Measurements from ENCODE around the gene CCDC197.

Gene CCDC197

DNA sequence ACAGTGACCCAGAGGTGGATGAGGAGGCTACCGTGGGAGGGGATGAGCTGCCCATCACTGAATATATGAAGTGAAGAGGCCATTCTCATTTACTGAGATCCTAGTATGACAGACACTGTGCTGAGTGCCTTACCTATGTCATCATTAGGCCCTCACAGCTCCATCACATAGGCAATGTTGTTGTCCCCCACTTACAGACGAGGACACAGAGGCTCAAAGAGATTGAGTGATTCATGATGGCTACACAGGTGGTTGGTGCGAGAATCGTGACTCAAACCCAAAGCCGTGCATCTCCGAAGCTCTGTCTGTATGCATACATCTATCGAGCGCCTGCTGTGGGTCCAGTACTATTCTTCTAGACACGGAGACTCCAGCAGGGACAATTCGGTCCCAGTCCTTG, 5.9 kb upstream of the CCDC197 start:
- Histone ChIP-seq H3K27me3 (ENCODE audit: insufficient read depth, poor library complexity, severe bottlenecking) (no peaks in the 10 kb centered on the region), H3K4me1 (ENCODE audit: insufficient read depth, poor library complexity, severe bottlenecking) (peaks cover 15% of the 10 kb centered on the region), H3K36me3 (ENCODE audit: low read depth) (no peaks in the 10 kb centered on the region), H3K9me3 (ENCODE audit: severe bottlenecking) (no peaks in the 10 kb centered on the region), H3K27ac (ENCODE audit: poor library complexity, severe bottlenecking) (no peak overlapping the region), H3K4me3 (ENCODE audit: severe bottlenecking) (no peak overlapping the region)
- TF ChIP-seq, protein P1, sequence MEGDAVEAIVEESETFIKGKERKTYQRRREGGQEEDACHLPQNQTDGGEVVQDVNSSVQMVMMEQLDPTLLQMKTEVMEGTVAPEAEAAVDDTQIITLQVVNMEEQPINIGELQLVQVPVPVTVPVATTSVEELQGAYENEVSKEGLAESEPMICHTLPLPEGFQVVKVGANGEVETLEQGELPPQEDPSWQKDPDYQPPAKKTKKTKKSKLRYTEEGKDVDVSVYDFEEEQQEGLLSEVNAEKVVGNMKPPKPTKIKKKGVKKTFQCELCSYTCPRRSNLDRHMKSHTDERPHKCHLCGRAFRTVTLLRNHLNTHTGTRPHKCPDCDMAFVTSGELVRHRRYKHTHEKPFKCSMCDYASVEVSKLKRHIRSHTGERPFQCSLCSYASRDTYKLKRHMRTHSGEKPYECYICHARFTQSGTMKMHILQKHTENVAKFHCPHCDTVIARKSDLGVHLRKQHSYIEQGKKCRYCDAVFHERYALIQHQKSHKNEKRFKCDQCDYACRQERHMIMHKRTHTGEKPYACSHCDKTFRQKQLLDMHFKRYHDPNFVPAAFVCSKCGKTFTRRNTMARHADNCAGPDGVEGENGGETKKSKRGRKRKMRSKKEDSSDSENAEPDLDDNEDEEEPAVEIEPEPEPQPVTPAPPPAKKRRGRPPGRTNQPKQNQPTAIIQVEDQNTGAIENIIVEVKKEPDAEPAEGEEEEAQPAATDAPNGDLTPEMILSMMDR (IDR thresholded peaks at IDR 0.05; ENCODE audit: poor library complexity, severe bottlenecking) = no peak
- ATAC-seq (ENCODE audit: low read depth) = no peak
- DNase-seq (ENCODE audit: low spot score) = peak; percentile 47

DNA sequence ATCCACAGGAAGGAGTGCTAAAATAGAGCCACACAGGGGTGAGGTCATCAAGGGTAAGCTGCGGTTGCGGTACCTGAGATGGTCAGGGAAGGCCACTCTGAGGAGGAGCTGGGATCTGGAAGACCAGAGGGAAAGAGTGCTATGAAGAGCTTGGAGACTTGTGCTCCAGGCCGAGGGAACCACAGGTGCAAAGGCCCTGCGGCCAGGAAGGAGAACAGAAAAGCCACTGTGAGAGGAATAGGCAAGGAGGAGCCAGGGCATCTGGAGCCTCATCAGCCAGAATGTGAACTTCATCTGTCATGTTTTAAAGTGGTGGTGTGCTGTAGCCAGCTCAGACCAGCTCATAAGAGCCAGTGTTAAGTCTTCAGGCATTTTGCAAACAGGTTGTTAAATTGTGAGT, 5.5 kb upstream of the CCDC197 start:
- H3K4me3 ChIP-seq (ENCODE audit: severe bottlenecking) = no peak overlapping the region
- TF ChIP-seq, protein P1 (IDR thresholded peaks at IDR 0.05; ENCODE audit: poor library complexity, severe bottlenecking) = no peak

DNA sequence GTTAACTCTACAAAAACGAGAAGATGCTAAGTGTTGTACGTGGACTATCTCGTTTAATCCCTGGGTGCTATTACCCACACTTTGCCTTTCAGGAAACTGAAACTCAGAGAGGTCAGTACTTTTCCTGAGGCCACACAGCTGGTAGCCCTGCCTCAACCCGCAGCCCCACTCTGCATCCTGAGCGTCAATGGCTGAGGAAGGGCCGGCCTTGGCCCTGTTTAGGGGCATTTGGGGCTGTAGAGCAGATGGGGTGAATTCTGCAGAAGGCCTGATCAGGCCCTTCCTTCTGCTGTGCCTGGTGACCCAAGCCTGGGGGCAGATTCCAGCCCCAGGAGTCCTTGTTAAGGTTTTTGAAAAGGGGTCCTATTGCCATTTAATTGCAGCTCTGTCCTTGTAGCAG, 3.7 kb upstream of the CCDC197 start:
- Histone ChIP-seq H3K27ac (ENCODE audit: poor library complexity, severe bottlenecking) (no peak overlapping the region), H3K4me3 (ENCODE audit: severe bottlenecking) (no peak overlapping the region), H3K27me3 (ENCODE audit: insufficient read depth, poor library complexity, severe bottlenecking) (no peaks in the 10 kb centered on the region), H3K4me1 (ENCODE audit: insufficient read depth, poor library complexity, severe bottlenecking) (peaks cover 11% of the 10 kb centered on the region), H3K9me3 (ENCODE audit: severe bottlenecking) (no peaks in the 10 kb centered on the region), H3K36me3 (ENCODE audit: low read depth) (no peaks in the 10 kb centered on the region)
- ATAC-seq (ENCODE audit: low read depth) (no peak), DNase-seq (ENCODE audit: low spot score) (no peak)
- TF ChIP-seq, protein P1 (IDR thresholded peaks at IDR 0.05; ENCODE audit: poor library complexity, severe bottlenecking) = no peak

More for the DNA sequence above, 5.5 kb upstream of the CCDC197 start:
- DNase-seq (ENCODE audit: low spot score) (no peak), ATAC-seq (ENCODE audit: low read depth) (no peak)
- Histone ChIP-seq H3K27me3 (ENCODE audit: insufficient read depth, poor library complexity, severe bottlenecking) (no peaks in the 10 kb centered on the region), H3K27ac (ENCODE audit: poor library complexity, severe bottlenecking) (no peak overlapping the region), H3K36me3 (ENCODE audit: low read depth) (no peaks in the 10 kb centered on the region), H3K9me3 (ENCODE audit: severe bottlenecking) (no peaks in the 10 kb centered on the region), H3K4me1 (ENCODE audit: insufficient read depth, poor library complexity, severe bottlenecking) (peaks cover 15% of the 10 kb centered on the region)

DNA sequence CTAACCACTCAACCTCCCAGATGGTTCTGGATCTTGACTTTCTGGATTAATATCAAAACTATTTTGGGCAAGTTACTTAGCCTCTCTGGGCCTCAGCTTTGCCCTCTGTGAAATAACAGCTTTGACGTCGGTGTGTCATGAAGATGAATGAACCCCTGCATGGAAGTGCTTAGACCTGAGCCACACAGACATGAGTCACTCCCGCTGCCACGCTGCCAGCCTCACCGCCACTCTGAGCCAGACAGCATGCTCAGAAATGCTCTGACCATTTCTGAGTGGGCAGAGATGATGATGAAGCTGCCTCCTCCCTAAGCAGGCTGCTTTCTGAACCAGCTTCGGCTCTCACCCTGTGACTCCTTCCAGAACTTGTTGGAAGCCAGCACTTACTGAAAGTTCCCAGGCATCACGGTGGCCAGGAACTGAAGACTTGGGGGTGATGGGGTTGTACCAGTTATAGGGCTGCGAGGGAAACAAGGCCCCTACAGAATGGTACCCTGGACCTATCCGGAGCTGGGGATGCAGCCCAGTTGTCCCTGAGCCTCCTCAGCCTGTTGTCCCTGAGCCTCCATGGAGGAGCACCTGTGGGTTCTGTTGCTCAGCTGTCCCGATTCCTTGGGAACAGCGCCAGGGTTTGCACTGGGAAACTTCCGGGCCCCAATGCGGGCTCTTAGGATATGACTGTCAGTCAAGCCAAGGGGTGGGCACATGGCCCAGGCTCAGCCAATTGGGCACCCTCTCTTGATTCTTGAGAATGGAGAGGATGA, 2.0 kb upstream of the CCDC197 start:
- H3K4me3 ChIP-seq (ENCODE audit: severe bottlenecking) = no peak overlapping the region
- TF ChIP-seq, protein P1 (IDR thresholded peaks at IDR 0.05; ENCODE audit: poor library complexity, severe bottlenecking) = no peak
- ATAC-seq (ENCODE audit: low read depth) (peak; percentile 92), DNase-seq (ENCODE audit: low spot score) (no peak)
- H3K9me3 ChIP-seq (ENCODE audit: severe bottlenecking) = no peaks in the 10 kb centered on the region
- peaks cover 11% of the 10 kb centered on the region for H3K4me1 ChIP-seq (ENCODE audit: insufficient read depth, poor library complexity, severe bottlenecking)
- H3K27me3 ChIP-seq (ENCODE audit: insufficient read depth, poor library complexity, severe bottlenecking) = no peaks in the 10 kb centered on the region
- no peaks in the 10 kb centered on the region for H3K36me3 ChIP-seq (ENCODE audit: low read depth)
- H3K27ac ChIP-seq (ENCODE audit: poor library complexity, severe bottlenecking) = peak overlapping the region; percentile 15

DNA sequence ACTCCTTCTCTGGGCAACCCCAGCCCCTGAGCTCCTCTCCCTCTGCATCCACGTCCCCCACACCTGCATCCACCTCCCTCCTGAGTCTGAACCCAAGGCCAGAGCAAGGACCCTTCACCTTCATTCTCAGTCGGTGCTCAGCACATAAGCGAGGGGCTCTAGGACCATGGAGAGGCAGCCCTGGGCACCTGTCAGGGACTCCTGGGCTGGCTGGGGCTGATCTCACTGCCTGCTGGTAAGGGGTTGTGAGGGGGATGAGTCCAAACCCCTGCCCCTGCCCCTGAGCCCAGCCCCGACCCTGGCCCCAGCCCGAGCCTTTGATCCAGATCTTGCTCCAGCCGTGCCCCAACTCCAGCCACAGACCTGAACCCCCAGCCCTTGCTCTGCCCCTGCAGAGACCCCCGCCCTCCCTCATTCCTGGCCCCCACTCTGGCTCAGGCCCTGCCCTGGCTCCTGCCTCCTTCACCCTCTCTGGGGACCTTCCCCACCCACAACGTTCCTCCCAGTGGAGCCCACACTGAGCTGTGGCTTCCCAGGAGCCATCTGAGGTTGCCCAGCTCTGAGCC, 888 bp upstream of the CCDC197 start:
- TF ChIP-seq, protein P1 (IDR thresholded peaks at IDR 0.05; ENCODE audit: poor library complexity, severe bottlenecking) = no peak
- Histone ChIP-seq H3K4me1 (ENCODE audit: insufficient read depth, poor library complexity, severe bottlenecking) (peaks cover 11% of the 10 kb centered on the region), H3K4me3 (ENCODE audit: severe bottlenecking) (no peak overlapping the region), H3K27me3 (ENCODE audit: insufficient read depth, poor library complexity, severe bottlenecking) (no peaks in the 10 kb centered on the region), H3K36me3 (ENCODE audit: low read depth) (no peaks in the 10 kb centered on the region), H3K9me3 (ENCODE audit: severe bottlenecking) (no peaks in the 10 kb centered on the region), H3K27ac (ENCODE audit: poor library complexity, severe bottlenecking) (no peak overlapping the region)
- DNase-seq (ENCODE audit: low spot score) (no peak), ATAC-seq (ENCODE audit: low read depth) (no peak)
